HG02938 (cell line): ENCODE measurements around the gene TNFSF8.

Experiments
- ATAC-seq: cut with Tn5 transposase; IDR thresholded peaks from one replicate; pipeline ENCODE4 v1.9.1; 2021; ENCODE audit warnings: mild to moderate bottlenecking, moderate library complexity; ENCODE audit not compliant: unreplicated experiment

TNFSF8 gene

GRCh38 chr9:114906922-114907571 is 23.3 kb downstream of the TNFSF8 start:
- no peak for ATAC-seq

DNA sequence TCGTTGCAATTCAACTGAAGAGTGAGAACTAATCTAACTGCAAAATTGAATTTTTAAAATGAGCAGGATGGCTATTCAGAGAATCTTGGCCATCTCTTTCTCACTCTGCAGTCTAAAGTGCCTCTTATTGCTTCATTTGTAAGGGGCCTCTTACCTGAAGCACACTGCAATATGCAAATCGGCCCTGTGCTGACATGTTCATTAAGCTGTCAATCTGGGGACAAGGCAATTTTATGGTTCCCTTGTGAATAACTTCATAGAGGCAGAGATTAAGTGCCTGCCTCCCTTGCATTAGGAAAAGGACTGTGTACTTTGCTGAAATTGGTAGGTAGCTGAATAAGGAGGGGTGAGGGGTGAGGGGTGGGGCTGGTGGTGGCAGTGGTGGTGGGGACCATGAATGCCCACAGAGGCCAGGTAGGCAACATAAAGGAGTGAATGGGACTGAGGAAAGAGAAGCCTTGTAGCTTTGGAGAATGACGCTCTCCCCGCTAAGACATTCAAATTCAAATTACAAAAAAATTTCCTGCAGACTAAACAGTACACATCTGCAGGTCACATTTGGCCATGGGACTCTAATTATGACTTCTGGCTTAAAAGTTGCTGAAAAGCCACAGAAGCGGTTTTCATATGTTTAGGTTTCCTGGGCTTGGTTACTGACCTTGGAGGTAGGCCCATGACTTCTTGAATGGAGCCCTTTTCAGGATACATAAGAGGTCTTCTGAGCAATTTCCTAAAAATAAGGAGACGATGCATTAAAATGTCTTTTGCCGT is 25.0 kb downstream of the TNFSF8 start:
- no peak for ATAC-seq

- no peak for ATAC-seq
Observed at GRCh38 chr9:114902786-114903524, 27.4 kb downstream of the TNFSF8 start.

- no peak for ATAC-seq
Observed at GRCh38 chr9:114900942-114901802, 29.2 kb downstream of the TNFSF8 start.

DNA sequence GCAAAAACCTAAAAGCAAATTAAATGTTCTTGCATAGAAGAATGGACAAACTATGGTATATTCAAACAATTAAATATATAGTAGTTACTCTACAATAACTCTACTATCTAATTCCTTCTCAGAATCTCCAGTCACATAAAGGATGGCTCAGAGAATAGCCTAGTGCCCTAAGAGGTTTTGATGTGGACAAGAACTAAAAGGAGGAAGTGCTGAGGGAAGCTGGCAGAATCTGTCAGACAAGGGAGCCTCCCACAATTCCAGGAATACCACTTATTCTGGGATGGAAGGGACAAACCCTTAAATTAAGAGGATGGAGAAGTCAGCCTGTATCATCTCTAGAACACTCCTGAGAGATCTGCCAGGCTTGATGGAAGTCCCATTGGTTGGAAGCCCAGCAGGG is 30.4 kb downstream of the TNFSF8 start:
- no peak for ATAC-seq

GRCh38 chr9:114899461-114899860 is 30.9 kb downstream of the TNFSF8 start:
- no peak for ATAC-seq

GRCh38 chr9:114898741-114899140 is 31.6 kb downstream of the TNFSF8 start:
- ATAC-seq = peak; percentile 55

- ATAC-seq = no peak
Observed at GRCh38 chr9:114897196-114897595, 33.2 kb downstream of the TNFSF8 start.

- ATAC-seq = no peak
Observed at GRCh38 chr9:114896344-114896743, 34.0 kb downstream of the TNFSF8 start.

DNA sequence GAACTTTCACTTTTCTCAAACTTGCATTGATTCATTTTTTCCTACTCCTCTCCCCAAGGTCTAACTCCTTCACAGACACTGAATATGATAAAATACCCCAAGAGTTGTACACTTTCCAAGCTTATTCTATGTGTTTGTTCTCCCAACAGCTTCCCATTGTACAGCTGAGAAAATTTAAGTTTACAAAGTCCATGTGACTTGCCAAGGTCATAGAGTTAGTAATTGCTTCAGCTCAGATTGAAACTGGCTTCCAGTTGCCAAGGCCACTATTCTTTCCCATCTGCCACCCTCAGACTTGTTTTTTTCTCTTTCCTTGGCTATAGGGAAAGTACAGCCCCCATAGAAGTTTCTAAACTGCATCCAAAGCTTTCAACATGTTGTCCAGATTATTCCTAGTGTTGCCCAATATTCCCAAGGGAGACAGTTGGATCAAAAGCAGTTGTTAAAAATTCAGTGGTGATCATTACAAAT is 34.8 kb downstream of the TNFSF8 start:
- ATAC-seq = no peak

DNA sequence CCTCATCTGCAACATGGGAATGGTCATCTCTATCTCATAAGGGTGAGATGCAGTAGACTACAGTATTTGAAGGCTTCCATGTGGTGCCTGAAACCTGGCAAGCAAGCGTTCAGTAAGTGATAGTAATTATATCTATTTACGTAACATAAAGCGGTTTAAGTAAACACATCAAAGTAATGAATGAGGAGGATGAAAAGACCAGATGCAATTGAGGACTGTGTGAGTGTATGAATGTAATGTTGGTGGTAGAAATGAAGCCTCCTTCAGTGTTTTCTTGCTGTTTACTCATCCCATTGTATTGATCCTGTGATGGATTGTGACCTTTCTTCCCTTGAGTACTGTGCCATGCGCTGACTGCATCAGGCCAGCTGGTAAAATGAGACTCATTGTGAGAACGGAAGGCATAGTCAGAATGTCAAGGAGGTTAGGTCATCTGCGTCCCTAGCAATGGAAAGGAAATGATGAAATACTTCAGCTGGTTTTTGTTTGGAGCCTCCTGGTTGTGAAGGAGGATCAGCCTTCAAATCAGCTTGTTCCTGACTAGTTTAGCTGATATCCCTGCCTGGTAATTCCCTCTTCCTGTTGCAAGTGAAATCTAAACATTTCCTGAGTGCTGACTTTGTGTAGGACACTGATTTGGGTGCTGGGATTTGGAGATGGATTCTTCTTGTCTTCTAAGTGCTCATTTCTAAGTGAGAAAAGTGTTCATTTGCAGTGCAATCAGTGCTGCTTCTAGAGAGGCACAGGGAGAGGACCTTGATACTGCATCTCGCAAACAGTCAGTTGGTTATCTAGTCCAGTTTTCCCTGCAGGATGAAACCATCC is 35.6 kb downstream of the TNFSF8 start:
- peak; percentile 45 for ATAC-seq

- no peak for ATAC-seq
Observed at GRCh38 chr9:114894206-114894605, 36.2 kb downstream of the TNFSF8 start.

- ATAC-seq = no peak
Observed at GRCh38 chr9:114893221-114894010, 37.0 kb downstream of the TNFSF8 start.

- ATAC-seq = no peak
Observed at GRCh38 chr9:114889802-114890224, 40.6 kb downstream of the TNFSF8 start.

- ATAC-seq = no peak
Observed at GRCh38 chr9:114888607-114889006, 41.8 kb downstream of the TNFSF8 start.

- ATAC-seq = no peak
Observed at GRCh38 chr9:114887963-114888362, 42.4 kb downstream of the TNFSF8 start.

GRCh38 chr9:114884787-114885452 is 45.5 kb downstream of the TNFSF8 start:
- no peak for ATAC-seq

DNA sequence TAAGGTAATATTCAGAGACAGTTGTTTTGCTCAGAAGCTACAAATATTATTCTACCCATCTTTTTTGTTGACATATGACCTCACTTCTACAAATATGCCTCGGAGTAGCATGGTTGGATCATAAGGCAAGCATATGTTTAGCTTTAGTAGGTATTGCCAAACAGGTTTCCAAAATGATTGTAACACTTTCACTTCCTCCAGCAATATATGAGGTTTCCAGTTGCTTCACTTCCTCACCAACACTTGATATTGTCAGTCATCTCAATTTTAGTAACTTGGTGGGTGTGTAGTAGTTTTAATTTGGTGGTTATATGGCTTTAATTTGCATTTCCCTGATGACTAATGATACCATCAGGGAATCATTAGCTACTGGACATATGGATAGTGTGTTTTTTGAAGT is 46.7 kb downstream of the TNFSF8 start:
- peak; percentile 47 for ATAC-seq
